ENCODE measurements around the gene ANKRD18B. TPM values are rescaled to one million over a fixed set of nuclear protein-coding genes. Genes with fewer than 3 reads are reported as not detected.

ANKRD18B gene
- total and polyA plus RNA-seq, 9 of the 15 experiments (the other 6 are each of a cell fraction or from before 2014, with no cell fraction given): 0.43 to 12.6 (median 1.8) TPM

GRCh38 chr9:33619666-33620404 is 95.8 kb downstream of the ANKRD18B start (continued):
- TF ChIP-seq REST (IDR thresholded peaks at IDR 0.05; ENCODE audit: borderline replicate concordance) (no peak), REST (CRISPR knock-in tag; IDR thresholded peaks at IDR 0.05; ENCODE audit: low read depth) (no peak), ZNF644 (tag; IDR thresholded peaks at IDR 0.05; ENCODE audit: low read depth) (no peak; the same call in 1 of the 2 replicates), USF2 (CRISPR knock-in tag; IDR thresholded peaks at IDR 0.05) (no peak), MLLT1 (IDR thresholded peaks at IDR 0.05) (no peak), FOXJ2 (tag; IDR thresholded peaks at IDR 0.05) (peak; percentile 48; the same call in 1 of the 2 replicates), MNT (conservative IDR thresholded peaks at IDR 0.05) (peak in 1 of 2 experiments; percentile 48; a peak in 1 of 4 replicates), RBM15 (IDR thresholded peaks at IDR 0.05; ENCODE audit: insufficient read depth, low read length) (no peak), HIVEP1 (CRISPR knock-in tag; IDR thresholded peaks at IDR 0.05) (no peak), ZNF146 (CRISPR knock-in tag; IDR thresholded peaks at IDR 0.05; ENCODE audit: unreplicated experiment) (no peak), RBM25 (IDR thresholded peaks at IDR 0.05; ENCODE audit: low read depth, low read length, severe bottlenecking) (no peak), CBX8 (IDR thresholded peaks at IDR 0.05; ENCODE audit: borderline replicate concordance, extremely low read depth, low read depth, low read length, poor library complexity, severe bottlenecking) (no peak), ZNF75A (CRISPR knock-in tag; IDR thresholded peaks at IDR 0.05) (no peak), ERF (CRISPR knock-in tag; IDR thresholded peaks at IDR 0.05) (no peak), ZNF3 (CRISPR knock-in tag; IDR thresholded peaks at IDR 0.05) (no peak)
